HG03571 (cell line): ENCODE data around the gene RAB3IL1.

ENCODE experiments used
- ATAC-seq: cut with Tn5 transposase; IDR thresholded peaks from one replicate; pipeline ENCODE4 v1.9.1; 2021; ENCODE audit not compliant: unreplicated experiment

RAB3IL1 gene

GRCh38 chr11:61847914-61848581, 69.3 kb downstream of the RAB3IL1 start:
- ATAC-seq: no peak
